Lower leg skin (tissue), 3 donors: ENCODE data around the gene DCAF15.

ENCODE experiments used
- CTCF ChIP-seq, 3 donors: fragments of 450-650 bp; IDR thresholded peaks; one replicate each; pipeline ENCODE4 v1.5.1; 2016; ENCODE audit warnings: antibody characterized with exemption in 3 of 3, mild to moderate bottlenecking in 3 of 3, moderate library complexity in 2 of 3
- POLR2A ChIP-seq, 2 donors: fragments of 450-650 bp; IDR thresholded peaks; one replicate each; pipeline ENCODE4 v1.6.1; 2016 to 2017; ENCODE audit warnings: antibody characterized with exemption in 2 of 2, mild to moderate bottlenecking in 1 of 2, moderate library complexity in 1 of 2

- no peak for TF ChIP-seq CTCF (IDR thresholded peaks at IDR 0.05)
- TF ChIP-seq POLR2A (IDR thresholded peaks at IDR 0.05): no peak
Measured at GRCh38 chr19:13965926-13966683, 13.8 kb downstream of the DCAF15 start.
